Tibial nerve (tissue), 4 donors: ENCODE measurements around the gene CDKN2AIPNL.

Experiments
- CTCF ChIP-seq, 5 experiments: fragments of 200-600 bp in 3 of 5; fragments of 450-650 bp in 2 of 5; sonication (generic) in 3 of 5; IDR thresholded peaks; one replicate each; pipeline ENCODE4 v1.5.1; 2016 to 2019; ENCODE audit warnings: antibody characterized with exemption in 5 of 5, mild to moderate bottlenecking in 3 of 5, moderate library complexity in 2 of 5
- EP300 ChIP-seq, 2 donors: sonication (generic); formaldehyde crosslinking; IDR thresholded peaks; one replicate each; pipeline ENCODE4 v1.6.1; 2017; ENCODE audit warnings: antibody characterized with exemption in 2 of 2, mild to moderate bottlenecking in 1 of 2
- POLR2A ChIP-seq, 2 donors: fragments of 450-650 bp; IDR thresholded peaks; one replicate each; pipeline ENCODE4 v1.6.1; 2017; ENCODE audit warnings: antibody characterized with exemption in 2 of 2, mild to moderate bottlenecking in 2 of 2, moderate library complexity in 2 of 2

- TF ChIP-seq CTCF (IDR thresholded peaks at IDR 0.05): no peak
- TF ChIP-seq POLR2A (IDR thresholded peaks at IDR 0.05): no peak
- no peak for TF ChIP-seq EP300 (IDR thresholded peaks at IDR 0.05)
Observed at GRCh38 chr5:134396274-134396673, 15.4 kb downstream of the CDKN2AIPNL start.
